NCI-H146 treated with DMSO at 0.1 percent for 48 hours (cell line): Measurements from ENCODE around the gene LSAMP.
A peak's percentile ranks its signal among the peaks of the same experiment; 100 is the strongest.

Experiments used
- DNase-seq: peaks from one replicate; lab custom pipeline; 2025; ENCODE audit not compliant: unreplicated experiment; lab: John Stamatoyannopoulos, UW

Gene LSAMP

GRCh38 chr3:116445311-116445841 is at the start of gene LSAMP:
TSS of gene LSAMP (minus strand) at chr3:116445487.
- DNase-seq, result peak; percentile 21

- DNase-seq, result no peak
These were observed 47.1 kb upstream of the LSAMP start for GRCh38 chr3:116492379-116492778.

- DNase-seq, result no peak
These were observed 37.8 kb upstream of the LSAMP start for GRCh38 chr3:116483135-116483534.

- no peak for DNase-seq
These were observed 31.4 kb upstream of the LSAMP start for GRCh38 chr3:116476691-116477090.

- no peak for DNase-seq
These were observed 29.5 kb upstream of the LSAMP start for GRCh38 chr3:116474801-116475200.

- DNase-seq, result peak; percentile 60
These were observed 28.9 kb upstream of the LSAMP start for GRCh38 chr3:116474032-116474780.

- DNase-seq, result no peak
These were observed 28.3 kb upstream of the LSAMP start for GRCh38 chr3:116473602-116474001.

GRCh38 chr3:116470605-116471197 is 25.4 kb upstream of the LSAMP start:
- DNase-seq, result no peak

- no peak for DNase-seq
These were observed 24.3 kb upstream of the LSAMP start for GRCh38 chr3:116469546-116469945.

GRCh38 chr3:116464276-116464798 is 19.1 kb upstream of the LSAMP start:
- DNase-seq, result no peak

- no peak for DNase-seq
These were observed 8.5 kb upstream of the LSAMP start for GRCh38 chr3:116453666-116454346.

GRCh38 chr3:116449546-116450350 is 4.5 kb upstream of the LSAMP start:
- DNase-seq, result no peak

- no peak for DNase-seq
These were observed 703 bp upstream of the LSAMP start for GRCh38 chr3:116445990-116446389.

GRCh38 chr3:116444819-116445310 is 422 bp downstream of the LSAMP start:
- DNase-seq, result no peak

- DNase-seq, result no peak
These were observed 1.1 kb downstream of the LSAMP start for GRCh38 chr3:116444115-116444747.

- no peak for DNase-seq
These were observed 2.1 kb downstream of the LSAMP start for GRCh38 chr3:116443191-116443661.

GRCh38 chr3:116442331-116443021 is 2.8 kb downstream of the LSAMP start:
- DNase-seq, result no peak

- DNase-seq, result no peak
These were observed 3.6 kb downstream of the LSAMP start for GRCh38 chr3:116441652-116442051.

GRCh38 chr3:116440196-116440595 is 5.1 kb downstream of the LSAMP start:
- DNase-seq, result no peak
